ENCODE results near the gene FCGR2B.

FCGR2B gene

DNA sequence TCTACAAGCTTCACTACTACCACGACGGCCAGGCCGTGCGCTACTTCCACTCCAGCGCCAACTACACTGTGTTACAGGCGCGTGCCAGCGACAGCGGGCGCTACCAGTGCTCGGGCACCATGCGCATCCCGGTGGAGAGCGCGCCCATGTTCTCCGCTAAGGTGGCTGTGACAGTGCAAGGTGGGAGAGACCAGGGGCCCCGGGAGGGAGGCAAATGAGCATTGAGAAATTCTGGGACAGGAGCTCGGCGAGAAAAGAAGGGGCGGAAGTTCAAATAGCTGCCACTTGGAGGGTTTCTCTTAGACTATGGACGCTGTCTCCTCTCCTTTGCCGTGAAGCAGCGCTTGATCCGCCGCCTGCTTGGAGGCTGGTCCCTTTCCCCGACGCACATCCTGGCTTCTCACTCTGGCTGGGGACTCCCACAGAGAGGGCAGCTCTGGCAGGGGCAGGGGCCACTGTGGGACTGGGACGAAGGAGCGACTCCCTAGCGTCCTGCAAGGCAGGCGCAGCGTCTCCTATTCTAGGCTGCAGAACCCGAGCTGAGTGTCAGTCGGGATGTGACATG lies 63.0 kb downstream of the FCGR2B start:
- H3K27ac ChIP-seq, result peak overlapping the region; percentile 29 to 95 (median 85)
- peak overlapping the region; percentile 58 to 85 (median 76) for H3K4me3 ChIP-seq

- Histone ChIP-seq H3K4me3 (peak overlapping the region; percentile 58 to 85 (median 76)), H3K27ac (peak overlapping the region; percentile 54 to 95 (median 85))
These were observed 63.7 kb downstream of the FCGR2B start for GRCh38 chr1:161726473-161727255.

GRCh38 chr1:161727256-161727924 lies 64.4 kb downstream of the FCGR2B start:
- H3K4me3 ChIP-seq, result peak overlapping the region; percentile 58 to 85 (median 76)
- H3K27ac ChIP-seq, result peak overlapping the region; percentile 54 to 95 (median 85)
